AG09319 (cell line): ENCODE measurements around the gene LRRC8C.

Experiments used
- DNase-seq: peaks from one replicate; pipeline ENCODE4 v3.0.0-alpha.2; 2010; ENCODE audit warnings: low read depth; ENCODE audit errors: extremely low read depth
- TF ChIP-seq, protein P1 (sequence below): IDR thresholded peaks from 2 replicates; pipeline ENCODE4 v1.5.1; 2011; ENCODE audit warnings: low read depth, mild to moderate bottlenecking, inconsistent platforms, low read length, moderate library complexity

LRRC8C gene

DNA sequence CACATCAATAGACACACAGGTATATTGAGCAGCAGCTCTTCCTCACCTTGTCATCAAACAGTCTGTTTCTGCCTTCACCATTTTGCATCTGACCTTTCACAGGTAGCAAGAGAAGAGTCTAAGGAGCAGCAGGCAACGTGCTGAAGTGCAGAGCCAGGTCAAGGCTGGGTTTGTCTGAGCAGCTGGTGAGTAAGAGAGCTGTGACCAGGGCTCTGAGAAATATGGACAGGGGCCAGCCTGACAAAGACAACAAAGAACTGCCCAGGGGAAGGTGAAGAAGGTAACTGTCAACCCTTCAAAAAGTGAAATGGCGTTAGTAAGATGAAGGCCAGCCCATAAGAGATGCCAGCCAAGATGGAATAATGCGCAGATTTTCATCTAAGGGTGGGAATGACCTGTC is 129.0 kb downstream of the LRRC8C start:
- TF ChIP-seq, protein P1, sequence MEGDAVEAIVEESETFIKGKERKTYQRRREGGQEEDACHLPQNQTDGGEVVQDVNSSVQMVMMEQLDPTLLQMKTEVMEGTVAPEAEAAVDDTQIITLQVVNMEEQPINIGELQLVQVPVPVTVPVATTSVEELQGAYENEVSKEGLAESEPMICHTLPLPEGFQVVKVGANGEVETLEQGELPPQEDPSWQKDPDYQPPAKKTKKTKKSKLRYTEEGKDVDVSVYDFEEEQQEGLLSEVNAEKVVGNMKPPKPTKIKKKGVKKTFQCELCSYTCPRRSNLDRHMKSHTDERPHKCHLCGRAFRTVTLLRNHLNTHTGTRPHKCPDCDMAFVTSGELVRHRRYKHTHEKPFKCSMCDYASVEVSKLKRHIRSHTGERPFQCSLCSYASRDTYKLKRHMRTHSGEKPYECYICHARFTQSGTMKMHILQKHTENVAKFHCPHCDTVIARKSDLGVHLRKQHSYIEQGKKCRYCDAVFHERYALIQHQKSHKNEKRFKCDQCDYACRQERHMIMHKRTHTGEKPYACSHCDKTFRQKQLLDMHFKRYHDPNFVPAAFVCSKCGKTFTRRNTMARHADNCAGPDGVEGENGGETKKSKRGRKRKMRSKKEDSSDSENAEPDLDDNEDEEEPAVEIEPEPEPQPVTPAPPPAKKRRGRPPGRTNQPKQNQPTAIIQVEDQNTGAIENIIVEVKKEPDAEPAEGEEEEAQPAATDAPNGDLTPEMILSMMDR = no peak
- DNase-seq = no peak

DNA sequence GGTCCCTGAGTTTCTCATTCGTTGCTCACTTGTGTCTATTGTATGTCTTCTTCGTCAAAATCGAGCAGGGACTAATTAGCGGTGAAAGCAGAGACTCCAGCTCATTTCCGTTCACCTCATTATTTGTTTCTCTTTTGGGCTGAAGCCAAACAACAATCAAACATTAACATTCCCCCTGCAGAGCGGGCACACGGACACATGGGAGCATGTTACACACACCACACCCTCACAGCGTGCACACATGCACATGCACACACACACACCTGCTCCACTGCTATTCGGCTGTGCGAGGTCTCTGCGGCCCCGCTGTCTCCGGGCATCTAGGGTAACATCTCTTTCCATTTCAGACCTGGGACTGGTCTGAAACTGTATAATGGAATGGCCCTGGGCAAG is 129.5 kb downstream of the LRRC8C start:
- DNase-seq = no peak
- TF ChIP-seq, protein P1 = no peak

DNA sequence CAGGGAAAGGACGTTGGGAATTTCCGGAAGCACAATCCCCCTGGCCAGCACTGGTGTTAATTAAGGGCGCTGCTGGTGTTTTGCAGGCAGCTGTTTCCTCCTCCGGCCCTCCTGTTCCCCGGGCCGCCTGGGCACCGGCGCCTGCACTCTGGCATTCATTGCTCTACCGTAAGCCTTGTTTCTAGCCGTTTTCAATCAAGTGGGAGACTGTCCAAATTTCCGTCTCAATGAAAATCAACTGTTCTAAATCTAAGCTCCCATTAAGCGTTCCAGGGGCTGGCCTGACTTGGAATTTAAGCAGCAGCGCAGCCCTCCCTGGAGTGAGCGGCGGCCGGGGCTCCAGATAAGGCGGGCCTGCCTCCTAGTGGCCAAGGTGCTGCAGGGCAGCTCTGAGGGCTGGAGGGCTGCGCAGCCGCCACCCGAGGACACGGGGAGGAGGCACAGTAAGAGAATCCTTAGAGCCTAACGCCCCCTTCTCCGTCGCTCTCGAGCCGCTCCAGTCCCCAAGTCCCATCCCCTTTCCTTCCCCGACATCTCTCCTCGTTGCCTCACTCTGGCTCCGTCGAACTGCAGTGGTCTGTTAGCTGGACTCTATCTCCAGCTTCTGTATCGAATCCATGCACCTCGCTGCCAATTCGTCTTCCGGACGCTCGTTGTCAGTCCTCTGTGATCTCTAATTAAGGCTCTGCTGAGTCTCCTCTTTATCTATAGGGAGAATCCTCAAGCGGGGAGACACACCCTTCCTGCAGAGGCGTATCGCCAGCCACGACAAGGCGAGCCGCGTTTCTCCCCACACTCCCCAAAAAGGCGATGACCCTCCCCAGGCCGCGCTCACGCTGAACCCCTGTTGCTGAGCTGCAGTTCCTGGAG is 130.1 kb downstream of the LRRC8C start:
- peak; percentile 66 for DNase-seq
- TF ChIP-seq, protein P1 = peak; percentile 99

DNA sequence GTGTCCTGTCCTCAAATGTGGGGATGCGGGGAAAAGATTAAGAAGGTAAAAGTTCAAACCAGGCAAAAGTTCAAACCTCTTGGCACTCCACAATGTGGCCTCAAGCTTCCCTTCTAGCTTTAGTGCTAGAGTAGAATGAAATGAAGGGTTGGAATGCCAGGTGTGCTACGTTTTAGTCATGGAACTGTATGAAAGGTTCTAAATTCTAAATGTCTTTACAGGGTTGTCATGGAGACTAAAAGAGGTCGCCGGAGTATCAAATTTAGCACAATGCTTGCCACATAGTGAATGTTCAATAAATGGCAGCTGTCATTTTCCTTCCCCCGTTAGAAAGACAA is 130.7 kb downstream of the LRRC8C start:
- no peak for DNase-seq
- TF ChIP-seq, protein P1 = no peak

DNA sequence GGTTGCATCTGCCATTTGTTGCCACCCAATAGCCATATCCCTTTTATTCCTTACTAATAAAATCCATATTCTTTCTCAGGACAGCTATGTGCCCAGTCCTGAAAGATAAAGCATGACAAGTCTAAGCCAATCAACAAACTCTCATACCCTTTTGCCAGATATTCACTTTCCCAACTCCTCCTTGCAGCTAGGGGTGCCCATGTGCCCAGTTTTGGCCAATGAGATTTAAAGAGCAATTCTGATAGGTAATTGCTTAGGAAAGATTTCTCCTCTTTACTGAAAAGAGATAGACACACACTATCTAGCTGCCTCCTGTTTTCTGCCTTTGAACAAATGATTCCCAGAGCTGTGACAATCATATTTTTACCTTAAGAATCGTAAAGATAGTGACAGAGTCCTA is 132.9 kb downstream of the LRRC8C start:
- no peak for DNase-seq
- TF ChIP-seq, protein P1 = no peak

DNA sequence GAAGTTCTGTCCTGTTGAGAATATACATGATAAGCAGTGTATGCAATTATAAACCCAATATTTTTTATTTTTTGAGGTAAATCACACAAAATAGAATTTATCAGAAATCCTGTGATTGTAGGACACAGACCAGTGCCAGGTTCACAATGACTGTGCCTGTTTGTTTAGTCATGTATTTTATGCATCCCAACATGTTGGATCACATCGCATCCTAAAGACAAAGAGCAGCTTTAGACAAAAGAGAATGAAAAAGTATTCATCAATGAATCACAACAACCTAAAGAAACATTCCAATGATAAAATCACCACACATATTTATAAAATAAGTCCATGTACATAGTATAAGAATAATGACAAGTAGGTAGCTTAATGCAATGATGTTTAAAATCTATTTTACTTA is 134.7 kb downstream of the LRRC8C start:
- TF ChIP-seq, protein P1 = no peak

More for the DNA sequence above, 134.7 kb downstream of the LRRC8C start:
- no peak for DNase-seq
